Islet of Langerhans (tissue), 1 donor: Measurements from ENCODE around the gene KIAA0232.
"Not testable (repeated sequence)": the region's sequence is repeated elsewhere in the genome, so short reads cannot be mapped to it uniquely, and the experiment has no call there.

Experiments
- FAIRE-seq: peaks from one replicate; lab custom pipeline; 2011; peaks lifted over from hg19 to GRCh38; lab: Jason Lieb, UNC

KIAA0232 gene

GRCh38 chr4:6756345-6756744, 26.2 kb upstream of the KIAA0232 start:
- not testable (repeated sequence) for FAIRE-seq

- no peak for FAIRE-seq
Measured at GRCh38 chr4:6758728-6759127, 23.8 kb upstream of the KIAA0232 start.

- FAIRE-seq = no peak
Measured at GRCh38 chr4:6760865-6761264, 21.7 kb upstream of the KIAA0232 start.

GRCh38 chr4:6761649-6762615, 20.6 kb upstream of the KIAA0232 start:
- FAIRE-seq = no peak

DNA sequence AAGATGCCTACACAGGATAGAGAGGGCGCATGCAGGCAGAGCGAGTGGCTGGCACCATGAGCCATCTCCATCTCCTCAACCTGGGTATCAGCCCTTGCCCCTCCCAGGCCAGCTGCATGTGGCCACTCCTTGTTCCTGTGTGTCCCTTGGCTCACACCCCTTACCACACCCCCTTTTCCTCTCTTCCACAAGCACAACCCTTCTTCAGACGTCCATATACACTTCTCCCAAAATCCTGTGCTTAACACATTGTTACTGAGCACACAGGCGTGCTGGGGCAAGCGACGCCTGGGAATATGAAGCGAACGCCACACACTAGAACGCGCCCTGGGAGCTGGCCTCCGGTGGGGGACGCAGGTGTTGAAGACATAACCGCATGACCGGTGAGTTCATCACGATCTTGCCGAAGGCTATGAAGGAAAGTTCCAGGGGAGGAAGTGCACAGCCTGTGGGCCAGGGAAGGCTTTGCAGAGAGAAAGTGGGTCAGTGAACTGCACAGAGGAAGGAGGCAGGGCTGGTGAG, 19.1 kb upstream of the KIAA0232 start:
- no peak for FAIRE-seq

DNA sequence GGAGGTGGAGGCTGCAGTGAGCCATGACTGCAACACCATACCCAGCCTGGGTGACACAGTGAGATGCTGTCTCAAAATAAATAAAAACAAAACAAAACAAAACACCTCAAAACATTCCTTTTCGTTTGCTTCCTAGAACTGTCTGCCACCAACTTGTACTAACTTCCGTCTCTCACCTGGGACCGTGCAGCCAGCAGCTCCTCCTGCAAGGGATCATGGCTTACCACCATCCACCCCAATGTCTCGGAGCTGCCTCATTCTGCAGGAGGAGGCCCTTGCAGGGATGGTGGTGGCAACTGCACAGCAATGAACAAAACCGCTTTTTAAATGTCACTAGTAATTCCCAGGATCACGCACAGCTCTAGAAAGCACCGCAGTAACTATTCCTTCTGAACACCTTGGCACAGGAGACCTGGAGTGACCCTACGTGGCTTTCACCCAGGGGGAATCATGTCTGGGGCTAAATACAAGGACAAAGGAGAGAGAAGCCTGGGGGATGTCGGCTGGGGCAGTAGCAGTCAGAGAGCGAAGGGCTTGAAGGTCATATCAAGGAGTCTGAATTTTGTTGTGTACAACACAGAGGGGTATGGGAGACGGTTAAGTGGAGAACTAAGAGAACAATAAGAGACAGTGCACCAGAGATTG, 17.4 kb upstream of the KIAA0232 start:
- FAIRE-seq = no peak

- no peak for FAIRE-seq
Measured at GRCh38 chr4:6765703-6766102, 16.8 kb upstream of the KIAA0232 start.

GRCh38 chr4:6767386-6767747, 15.2 kb upstream of the KIAA0232 start:
- FAIRE-seq = no peak

DNA sequence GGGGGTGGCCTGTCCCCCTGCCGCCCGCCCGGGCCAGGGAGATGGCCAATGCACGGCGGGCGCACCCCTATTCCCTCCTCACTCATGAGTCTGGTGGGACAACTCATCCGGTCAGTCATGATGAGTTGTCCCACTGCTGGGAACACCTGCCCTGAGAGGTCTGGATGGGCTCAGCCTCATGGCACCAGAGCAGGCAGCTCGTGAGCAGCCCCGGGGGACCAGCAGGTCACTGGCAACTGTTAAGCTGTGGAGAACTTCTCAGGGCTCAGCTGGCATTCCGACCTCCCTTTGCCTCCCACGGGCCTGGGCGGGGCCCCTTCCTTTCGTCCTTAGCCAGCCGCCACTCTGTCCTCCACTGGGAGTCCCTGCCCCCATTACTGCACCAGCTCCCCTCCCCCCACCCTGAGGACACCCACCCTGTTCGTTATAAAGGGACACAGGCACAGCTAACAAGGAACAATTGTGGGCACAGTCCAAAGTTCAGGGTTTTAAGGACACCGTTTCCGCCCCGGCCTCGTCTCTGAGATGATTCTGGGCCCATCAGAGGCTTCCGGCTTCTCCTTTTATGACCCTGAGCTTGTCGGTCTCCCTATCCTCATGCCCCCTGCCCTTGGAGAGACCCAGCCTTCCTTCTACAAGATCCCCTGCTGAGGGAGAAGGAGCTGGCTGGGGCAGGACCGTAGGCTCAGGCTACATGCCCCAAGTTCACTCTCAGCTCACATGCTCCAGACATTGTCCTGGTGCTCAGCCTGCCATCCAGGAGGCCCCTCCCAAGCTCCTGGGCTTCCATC, 14.6 kb upstream of the KIAA0232 start:
- no peak for FAIRE-seq

- no peak for FAIRE-seq
Measured at GRCh38 chr4:6768539-6768905, 14.0 kb upstream of the KIAA0232 start.

DNA sequence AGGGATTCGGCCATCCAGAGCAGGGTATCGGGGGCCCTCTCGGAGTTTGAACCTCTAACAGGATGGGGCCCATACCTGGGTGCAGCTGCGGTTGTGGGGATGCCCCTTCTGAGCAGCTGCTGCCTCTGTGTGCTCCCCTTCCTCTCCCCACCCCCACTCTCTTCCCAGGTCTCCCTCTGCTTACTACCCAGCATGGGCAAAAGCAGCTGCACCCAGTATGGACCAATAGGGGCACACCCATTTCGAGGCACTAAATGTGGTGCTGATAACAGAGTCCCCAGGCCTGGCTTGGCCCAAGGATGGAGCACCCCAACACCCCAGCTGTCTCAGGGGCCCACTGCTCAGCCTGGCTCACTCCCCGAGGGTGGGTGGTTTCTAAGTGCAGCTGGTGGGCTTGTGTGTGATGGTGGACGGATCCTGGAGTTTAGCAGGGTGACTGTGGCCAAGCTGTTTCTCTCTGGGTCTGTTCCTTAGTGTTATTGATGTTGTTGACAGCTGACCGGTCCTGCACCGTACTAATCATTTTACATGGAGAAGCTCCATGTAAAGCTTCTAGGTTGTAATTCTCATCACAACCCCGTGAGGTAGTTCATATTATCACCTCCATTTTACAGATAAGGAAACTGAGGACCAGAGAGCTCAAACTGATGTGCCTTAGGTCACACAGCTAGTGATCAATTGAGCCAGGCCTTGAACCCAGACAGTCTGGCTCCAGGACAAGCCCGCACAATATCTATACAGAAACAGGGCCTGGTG, 13.1 kb upstream of the KIAA0232 start:
- no peak for FAIRE-seq

GRCh38 chr4:6769989-6770420, 12.5 kb upstream of the KIAA0232 start:
- FAIRE-seq = no peak

- FAIRE-seq = no peak
Measured at GRCh38 chr4:6770581-6771228, 11.8 kb upstream of the KIAA0232 start.

DNA sequence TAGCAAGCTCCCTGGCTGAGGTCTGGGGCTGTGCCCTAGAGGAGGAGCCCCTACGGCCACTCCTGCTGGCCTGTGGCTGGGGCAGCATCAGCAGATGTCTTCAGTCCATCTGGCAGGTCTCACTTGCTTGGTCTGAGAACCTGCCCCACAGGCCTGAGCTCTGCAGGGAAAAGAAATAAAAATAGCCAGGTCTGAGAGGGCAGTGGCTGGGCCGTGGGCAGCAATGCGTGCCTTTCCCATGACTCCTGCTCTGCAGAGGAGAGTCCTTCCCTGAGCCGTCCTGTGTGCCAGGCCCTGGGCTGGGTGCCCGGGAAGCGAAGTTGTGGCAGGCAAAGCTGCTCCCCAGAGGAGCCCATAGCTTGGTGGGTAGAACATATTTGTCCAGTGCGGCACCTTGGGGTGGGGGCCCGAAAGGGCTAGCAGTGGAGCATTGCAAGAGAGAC, 11.3 kb upstream of the KIAA0232 start:
- no peak for FAIRE-seq

DNA sequence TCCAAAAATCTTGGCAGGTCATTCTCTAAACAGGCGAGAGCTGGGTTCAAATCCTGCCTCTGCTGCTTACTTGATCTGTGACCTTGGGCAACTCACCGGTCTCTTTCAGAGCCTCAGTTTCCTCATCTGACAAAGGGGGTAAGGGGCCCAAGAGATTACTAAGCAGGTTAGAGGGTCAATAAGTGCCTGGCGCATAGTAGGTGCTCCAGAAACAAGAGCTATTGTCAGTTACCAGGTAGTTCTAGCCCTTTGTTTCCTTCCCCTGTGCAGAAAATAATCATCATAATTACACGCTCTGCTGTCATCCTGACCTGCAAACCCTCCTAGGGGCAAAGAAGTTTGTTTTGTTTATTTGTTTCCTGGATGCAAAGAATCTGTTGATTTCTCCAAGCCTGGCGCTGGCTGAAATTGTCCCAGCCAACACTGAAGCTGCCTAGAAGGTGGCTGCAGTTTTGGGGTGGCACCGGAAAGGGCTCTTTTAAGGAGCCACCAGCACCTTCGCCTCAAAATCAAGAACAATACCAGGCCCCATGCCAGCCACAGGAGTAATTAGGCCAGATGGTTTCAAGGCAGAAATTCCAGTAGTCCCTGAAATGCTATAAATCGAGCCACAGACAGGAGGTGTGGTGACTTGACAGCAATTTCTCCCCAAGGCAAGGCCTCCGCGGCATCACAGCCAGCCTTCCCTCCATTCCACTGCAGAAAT, 10.2 kb upstream of the KIAA0232 start:
- no peak for FAIRE-seq

GRCh38 chr4:6773106-6773505, 9.4 kb upstream of the KIAA0232 start:
- FAIRE-seq = no peak

GRCh38 chr4:6773616-6774540, 8.6 kb upstream of the KIAA0232 start:
- no peak for FAIRE-seq

DNA sequence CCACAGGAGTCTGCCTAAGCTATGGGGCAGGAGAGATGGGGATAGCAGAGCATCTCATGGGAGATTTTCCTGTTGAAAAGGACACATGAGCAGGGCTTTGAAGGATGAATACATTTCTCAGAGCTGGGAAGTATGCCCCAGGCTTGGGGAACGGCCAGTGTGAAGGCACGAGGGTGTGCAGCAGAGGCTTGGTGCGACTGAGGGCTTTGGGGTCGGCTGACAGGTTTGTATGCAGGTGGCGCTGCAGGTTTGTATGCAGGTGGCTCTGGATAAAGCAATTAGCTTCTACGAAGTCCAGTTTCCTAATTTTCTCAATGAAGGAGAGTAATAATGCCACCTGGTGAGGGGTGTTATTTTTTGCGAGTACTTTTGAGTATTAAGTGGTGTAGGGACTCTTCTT, 6.8 kb upstream of the KIAA0232 start:
- FAIRE-seq = no peak

DNA sequence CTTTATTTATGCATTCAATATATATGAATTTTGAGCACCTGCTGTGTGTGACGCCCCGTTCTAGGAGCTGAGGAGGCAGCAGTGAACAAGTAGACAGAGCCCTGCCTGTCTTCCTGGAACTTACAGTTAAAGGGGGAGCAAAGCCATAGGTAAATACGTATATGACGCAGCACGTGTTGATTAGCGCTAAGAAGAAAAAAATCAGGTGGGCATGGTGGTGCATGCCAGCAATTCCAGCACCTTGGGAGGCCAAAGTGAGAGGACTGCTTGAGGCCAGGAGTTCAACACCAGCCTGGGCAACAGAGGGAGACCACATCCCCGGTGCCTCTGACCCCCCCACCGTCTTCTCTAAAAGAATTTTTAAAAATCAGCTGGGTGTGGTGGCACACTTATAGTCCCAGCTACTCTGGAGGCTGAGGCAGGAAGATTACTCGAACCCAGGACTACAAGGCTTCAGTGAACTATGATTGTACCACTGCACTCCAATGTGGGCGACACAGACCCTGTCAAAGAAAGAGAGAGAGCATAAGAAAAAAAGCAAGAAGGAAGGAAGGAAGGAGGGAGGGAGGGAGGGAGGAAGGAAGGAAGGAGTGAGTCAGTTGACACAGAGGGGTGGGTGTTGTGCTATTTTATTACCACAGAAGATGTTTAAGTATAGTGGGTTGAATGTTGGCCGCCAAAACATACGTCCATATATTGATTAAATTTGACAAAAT, 5.4 kb upstream of the KIAA0232 start:
- no peak for FAIRE-seq
